NOMO-1 (cell line): ENCODE results near the gene ACVR1.

ENCODE experiments used
- DNase-seq, 2 experiments: peaks; one replicate each; lab custom pipeline; 2025; ENCODE audit not compliant: unreplicated experiment in 2 of 2; lab: John Stamatoyannopoulos, UW

Gene ACVR1

GRCh38 chr2:157876066-157876785 lies at the start of gene ACVR1:
ACVR1 (minus strand) TSS chr2:157876330; CDS start chr2:157799493, 76,837 bp downstream.
- peak; percentile 88 to 92 for DNase-seq

DNA sequence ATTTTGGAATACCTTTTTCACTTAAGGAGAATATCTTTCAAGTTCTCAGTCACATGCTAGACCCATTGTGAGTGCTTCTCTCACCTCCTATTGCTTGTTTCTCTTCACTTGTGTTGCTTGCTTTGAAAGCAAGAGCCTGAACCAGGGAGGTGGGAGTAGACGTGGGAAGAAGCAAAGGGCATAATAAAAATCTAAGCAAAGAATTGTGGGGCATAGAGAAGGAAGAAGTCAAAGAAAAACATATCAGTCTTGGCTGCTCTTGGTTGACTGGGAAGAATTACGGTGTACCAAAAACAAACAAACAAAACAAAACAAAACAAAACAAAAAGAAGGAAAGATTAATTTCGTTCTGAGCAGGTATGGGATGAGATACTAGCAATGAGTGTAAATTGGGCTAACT lies 48.9 kb upstream of the ACVR1 start:
- DNase-seq = no peak

DNA sequence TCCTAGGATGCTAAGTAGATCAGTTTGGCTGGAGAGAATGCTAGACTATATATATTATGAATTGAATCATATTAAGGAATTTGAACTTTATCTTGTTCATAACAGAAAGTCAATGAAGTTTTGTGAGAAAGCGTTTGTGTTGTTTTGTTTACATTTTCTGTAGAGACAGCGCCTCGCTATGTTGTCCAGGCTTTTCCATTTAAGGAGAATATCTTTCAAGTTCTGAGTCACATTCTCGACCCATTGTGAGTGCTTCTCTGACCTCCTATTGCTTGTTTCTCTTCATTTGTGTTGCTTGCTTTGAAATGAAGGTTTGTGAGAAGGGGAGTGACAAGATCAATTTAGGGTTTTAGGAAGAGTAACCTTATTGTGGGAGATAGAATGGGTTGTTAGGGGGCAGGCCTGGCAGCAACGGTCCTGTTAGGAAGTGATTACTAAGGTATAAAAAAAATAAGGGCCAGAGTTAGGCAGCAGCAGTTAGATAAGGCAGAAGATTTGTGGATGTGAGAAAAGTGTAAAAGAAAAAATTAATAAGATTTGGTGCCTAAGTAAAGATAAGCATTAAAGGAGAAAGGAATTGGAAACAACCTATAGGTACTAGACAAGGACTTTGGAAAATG lies 47.6 kb upstream of the ACVR1 start:
- DNase-seq = no peak

DNA sequence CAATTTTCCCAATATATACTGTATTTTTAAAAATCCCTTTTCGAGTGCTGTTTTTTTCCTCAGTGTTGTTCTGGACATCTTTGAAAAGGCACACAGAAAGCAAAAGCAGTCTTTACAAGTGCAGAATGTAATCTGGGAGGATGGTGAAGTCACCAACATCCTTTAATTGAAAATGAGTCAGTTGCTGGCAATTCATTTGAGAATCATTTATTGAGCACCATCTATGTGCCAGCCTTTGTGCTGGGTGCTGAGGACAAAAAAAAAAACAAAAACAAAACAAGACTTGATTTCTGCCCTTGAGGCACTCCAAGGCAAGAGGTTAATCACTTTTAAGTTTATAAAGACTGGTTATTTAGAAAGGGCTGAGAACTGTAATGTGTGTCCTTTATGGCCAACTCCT lies 46.7 kb upstream of the ACVR1 start:
- DNase-seq = no peak

GRCh38 chr2:157922336-157922735 lies 46.2 kb upstream of the ACVR1 start:
- DNase-seq = no peak

GRCh38 chr2:157920736-157921135 lies 44.6 kb upstream of the ACVR1 start:
- DNase-seq = no peak

GRCh38 chr2:157919181-157919580 lies 43.1 kb upstream of the ACVR1 start:
- no peak for DNase-seq

GRCh38 chr2:157918319-157918718 lies 42.2 kb upstream of the ACVR1 start:
- DNase-seq = no peak

GRCh38 chr2:157911750-157912149 lies 35.6 kb upstream of the ACVR1 start:
- DNase-seq = no peak

GRCh38 chr2:157911246-157911645 lies 35.1 kb upstream of the ACVR1 start:
- DNase-seq = no peak

GRCh38 chr2:157905092-157905491 lies 29.0 kb upstream of the ACVR1 start:
- DNase-seq = no peak

DNA sequence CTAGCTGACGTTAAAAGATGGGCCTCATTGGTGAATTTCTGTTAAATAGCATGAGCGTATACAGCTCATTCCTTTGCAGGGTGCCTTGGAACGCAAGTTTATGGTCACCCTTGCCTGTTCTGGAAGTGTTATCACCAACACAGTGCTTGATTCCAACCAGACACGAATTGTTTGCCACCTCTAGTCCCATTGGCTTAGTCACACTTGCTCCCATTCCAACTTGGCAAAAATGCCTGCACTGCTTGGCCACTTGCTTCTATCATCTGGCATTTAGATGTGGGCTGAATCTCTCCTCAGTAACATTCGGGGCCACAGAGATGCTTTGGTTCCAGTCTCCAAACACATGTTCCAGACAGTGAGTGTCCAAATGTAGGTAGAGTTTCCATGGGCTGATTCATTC lies 27.5 kb upstream of the ACVR1 start:
- no peak for DNase-seq

DNA sequence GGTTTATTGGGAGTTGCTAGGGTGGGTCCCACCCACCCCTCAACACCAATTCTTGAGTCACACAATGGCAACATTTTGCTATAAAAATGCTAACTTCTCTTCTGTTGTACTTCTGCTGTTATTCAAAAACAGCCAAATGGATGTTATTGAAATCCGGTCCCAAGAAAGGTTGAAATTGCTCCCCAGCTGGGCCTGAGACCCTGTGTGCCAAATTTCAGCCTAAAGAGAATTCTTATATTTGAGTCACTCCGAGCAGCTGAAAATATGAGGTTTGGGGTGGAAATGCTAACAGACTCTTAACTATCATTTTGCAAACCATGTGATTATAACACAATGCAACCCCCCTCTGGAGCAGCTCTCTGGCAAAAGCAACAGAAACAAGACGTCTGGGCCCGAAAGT lies 27.0 kb upstream of the ACVR1 start:
- DNase-seq = no peak

DNA sequence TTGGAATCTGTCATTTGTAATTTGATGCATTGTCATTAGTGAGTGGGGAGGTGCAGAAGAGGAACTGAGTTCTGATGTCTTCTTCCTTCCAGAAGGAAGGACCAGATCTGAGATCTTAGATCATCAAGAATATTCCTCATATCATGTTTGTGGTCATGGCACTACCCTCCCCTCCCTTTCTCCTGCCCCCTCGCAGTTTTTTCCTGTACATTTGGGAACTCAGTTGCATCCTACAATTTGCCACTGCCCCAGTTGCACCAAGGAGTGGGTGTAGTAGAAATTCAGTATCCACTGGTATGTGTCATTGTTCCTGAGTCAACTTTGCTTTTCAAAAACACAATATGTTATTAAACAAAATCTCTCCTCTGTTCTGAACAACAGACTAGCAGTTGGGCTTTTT lies 26.6 kb upstream of the ACVR1 start:
- DNase-seq = no peak

DNA sequence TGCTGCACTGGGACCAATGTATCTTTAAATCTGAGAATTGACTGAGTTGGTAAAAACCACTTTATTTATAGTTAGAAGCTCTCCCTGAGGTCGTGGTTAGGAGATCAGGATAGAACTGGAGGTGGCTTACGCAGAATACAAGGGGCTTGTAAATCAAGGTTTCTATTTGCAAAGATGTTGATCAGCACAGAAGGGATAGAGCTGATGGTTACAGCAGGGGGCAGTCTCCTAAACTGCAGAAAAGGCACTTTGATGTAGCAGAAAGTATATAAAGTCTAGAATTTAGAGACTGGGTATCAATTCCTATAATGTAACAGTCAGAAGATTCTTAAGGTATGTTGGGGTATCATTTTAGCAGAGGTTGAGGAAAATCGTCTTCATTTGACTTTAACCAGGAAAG lies 25.2 kb upstream of the ACVR1 start:
- peak in 1 of 2 experiments; percentile 4 for DNase-seq

DNA sequence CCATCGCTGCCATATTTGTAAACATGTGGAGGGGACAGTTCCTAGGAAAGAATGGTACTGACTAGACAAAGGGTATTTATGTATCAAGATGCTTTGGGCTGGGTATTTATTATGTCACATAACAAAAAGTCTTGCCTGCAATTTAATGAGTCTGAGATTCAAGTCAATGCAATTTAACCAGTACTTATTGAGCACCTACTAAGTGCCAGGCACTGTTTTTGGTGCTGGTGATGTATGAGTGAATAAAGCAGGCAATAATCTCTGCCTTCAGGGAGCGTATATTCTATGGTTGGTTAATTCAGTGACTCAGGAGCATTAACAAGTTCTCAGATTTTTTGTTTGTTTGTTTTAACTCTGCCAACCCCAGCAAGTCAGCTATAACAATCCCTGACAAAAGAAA lies 24.6 kb upstream of the ACVR1 start:
- DNase-seq = no peak

DNA sequence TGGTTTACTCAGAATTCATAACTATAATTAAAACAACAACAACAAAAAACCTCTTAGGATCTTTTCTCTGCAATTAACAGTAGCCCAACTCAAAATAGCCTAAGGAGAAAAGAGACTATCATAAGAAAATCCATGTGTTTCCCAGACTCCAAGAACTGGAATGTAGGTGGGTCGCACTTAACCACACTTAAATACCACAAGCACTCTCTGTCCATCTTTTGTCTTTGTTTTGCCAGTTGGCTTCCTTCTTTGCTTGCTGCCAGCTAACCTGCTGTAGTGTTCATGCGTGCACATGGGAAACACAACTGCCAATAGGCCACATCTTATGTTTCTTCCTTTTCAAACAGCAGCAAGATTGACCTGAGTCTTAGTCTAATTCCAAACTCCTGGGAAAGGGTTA lies 24.1 kb upstream of the ACVR1 start:
- DNase-seq = no peak

DNA sequence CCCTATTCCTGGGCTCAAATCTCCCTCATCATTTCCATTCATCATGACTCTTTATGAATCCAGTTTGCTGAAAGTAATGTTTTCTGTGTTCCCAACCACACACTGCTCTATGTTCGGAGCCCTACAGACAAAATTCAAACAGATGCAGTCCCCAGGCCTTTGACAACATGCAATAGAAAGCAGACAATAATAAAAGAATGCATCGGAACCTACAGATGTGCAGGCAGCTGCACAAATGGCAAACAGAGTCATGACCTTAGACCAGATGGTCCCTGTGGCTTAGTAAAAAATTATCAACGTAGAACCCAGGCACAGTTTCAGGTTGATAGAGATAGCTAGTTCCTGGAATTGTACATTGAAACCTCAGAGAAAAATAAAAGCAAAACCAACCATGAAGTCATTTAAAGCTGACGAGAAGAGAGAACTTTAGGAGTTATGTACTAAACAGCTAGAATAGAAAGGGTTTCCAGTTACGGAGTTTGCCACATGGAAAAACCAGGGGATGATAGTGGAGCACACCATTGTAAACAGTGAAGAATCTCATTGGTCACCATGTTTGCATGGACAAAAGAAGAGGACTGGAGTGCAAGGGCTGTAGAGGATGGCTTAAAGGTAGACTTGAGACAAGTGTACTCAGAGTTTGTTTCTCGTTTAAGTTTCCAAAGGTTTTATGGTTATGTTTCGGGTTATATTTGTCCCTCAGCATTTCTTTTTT lies 23.2 kb upstream of the ACVR1 start:
- DNase-seq = no peak

DNA sequence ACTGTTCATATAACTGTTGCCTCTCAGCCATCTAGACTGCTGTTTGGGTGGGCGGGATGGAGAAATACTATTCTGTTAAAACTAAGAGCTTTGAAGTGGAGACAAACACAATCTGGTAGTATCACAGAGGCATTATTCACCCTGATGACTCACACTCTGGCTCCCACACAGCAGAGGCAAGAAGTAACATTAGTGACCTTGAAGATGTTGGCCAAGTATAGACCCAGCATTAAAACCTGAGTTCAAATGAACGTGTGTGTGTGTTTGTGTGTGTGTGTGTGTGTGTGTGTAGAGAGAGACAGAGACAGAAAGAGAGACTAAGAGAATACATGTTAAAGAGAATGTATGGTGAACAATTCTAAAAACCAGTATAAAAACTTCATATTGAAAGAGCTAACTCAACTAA lies 22.5 kb upstream of the ACVR1 start:
- peak in 1 of 2 experiments; percentile 31 for DNase-seq

DNA sequence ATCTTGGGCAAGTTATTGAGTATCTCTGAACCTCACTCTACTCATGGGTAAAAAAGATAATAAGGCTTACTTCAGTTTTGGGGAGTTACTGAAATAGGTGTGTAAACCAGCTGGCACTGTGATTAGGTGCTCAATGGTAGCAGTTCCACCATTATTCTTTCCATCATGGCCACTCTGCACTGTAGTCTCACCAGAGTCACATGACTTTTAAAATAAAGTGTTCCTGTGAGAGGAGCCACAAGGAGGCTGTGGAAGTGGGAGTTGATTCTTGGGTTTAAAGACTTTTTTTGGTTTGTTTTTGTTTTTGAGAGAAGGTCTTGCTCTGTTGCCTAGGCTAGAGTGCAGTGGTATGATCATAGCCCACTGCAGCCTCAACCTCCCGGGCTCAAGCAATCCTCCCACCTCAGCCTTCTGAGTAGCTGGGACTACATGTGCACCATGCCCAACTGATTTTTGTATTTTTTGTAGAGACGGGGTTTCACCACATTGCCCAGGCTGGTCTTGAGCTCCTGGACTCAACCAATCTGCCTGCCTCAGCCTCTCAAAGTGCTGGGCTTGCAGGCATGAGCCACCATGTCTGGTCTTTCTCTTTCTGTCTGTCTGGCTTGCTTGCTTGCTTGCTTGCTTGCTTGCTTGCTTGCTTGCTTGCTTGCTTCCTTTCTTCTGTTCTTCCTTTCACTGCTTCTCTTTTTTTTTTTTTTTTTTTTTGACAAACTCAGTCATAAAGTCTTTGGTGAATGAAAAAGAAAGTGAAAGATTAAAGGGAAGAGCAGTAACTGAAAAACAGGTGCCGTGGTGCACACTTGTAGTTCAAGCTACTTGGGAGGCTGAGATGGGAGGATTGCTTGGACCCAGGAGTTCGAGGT lies 21.2 kb upstream of the ACVR1 start:
- peak in 1 of 2 experiments; percentile 75 for DNase-seq

GRCh38 chr2:157895531-157895930 lies 19.4 kb upstream of the ACVR1 start:
- no peak for DNase-seq
